Measurements from ENCODE around the gene EFNB1.

EFNB1 gene

DNA sequence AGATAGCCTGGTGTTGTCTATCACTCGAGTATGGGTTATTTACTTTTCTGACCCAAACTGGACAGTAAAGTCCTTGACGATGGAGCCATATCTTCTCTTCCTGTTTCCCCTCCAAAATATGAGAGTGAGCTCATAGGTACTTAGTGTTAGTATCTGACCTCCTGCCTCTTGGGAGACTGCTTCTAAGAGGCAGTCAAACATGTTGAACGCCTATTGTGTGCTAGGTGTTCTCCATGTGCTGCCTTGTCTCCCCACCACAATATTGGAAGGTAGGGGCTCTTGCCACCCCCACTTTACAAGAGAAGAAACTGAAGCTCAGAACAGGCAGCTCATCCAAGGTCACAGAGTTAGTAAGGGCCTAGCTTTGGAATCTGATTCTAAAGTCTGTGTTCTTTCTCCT, 8.3 kb downstream of the EFNB1 start:
- DNase-seq (ENCODE audit: insufficient read length) (no peak), FAIRE-seq (no peak)
- no peak for TF ChIP-seq POLR2A (IDR thresholded peaks at IDR 0.05; ENCODE audit: low read depth, low read length)
- TF ChIP-seq POLR2AphosphoS5 (IDR thresholded peaks at IDR 0.05; ENCODE audit: low read depth, low read length): no peak

DNA sequence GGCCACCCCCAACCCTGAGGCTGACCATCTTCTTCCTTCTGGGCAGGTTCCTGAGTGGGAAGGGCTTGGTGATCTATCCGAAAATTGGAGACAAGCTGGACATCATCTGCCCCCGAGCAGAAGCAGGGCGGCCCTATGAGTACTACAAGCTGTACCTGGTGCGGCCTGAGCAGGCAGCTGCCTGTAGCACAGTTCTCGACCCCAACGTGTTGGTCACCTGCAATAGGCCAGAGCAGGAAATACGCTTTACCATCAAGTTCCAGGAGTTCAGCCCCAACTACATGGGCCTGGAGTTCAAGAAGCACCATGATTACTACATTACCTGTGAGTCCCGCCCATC, 9.7 kb downstream of the EFNB1 start:
- no peak for TF ChIP-seq POLR2AphosphoS5 (IDR thresholded peaks at IDR 0.05; ENCODE audit: low read depth, low read length)
- DNase-seq (ENCODE audit: insufficient read length) (no peak), FAIRE-seq (no peak)

DNA sequence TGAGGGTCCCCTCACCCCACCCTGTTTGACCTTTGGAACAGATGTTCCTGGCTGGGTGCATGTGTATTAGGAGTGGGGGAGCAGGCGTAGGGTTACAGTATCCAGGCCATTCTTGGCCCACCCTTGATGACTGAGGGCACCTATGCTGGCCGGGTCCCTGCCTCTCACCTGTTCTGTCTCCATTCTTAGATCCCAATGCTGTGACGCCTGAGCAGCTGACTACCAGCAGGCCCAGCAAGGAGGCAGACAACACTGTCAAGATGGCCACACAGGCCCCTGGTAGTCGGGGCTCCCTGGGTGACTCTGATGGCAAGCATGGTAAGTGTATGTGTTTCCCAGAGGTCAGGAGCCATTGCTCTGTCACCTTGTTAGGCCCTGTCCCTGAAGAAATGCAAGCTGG, 10.9 kb downstream of the EFNB1 start:
- FAIRE-seq: no peak
- no peak for TF ChIP-seq POLR2A (IDR thresholded peaks at IDR 0.05; ENCODE audit: low read depth, low read length)
- TF ChIP-seq POLR2AphosphoS5 (IDR thresholded peaks at IDR 0.05; ENCODE audit: low read depth, low read length): no peak
- TF ChIP-seq TAF1 (IDR thresholded peaks at IDR 0.05; ENCODE audit: borderline replicate concordance, low read depth, low read length): no peak

DNA sequence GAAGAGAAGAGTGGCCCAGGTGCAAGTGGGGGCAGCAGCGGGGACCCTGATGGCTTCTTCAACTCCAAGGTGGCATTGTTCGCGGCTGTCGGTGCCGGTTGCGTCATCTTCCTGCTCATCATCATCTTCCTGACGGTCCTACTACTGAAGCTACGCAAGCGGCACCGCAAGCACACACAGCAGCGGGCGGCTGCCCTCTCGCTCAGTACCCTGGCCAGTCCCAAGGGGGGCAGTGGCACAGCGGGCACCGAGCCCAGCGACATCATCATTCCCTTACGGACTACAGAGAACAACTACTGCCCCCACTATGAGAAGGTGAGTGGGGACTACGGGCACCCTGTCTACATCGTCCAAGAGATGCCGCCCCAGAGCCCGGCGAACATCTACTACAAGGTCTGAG, 11.4 kb downstream of the EFNB1 start:
- FAIRE-seq (no peak), DNase-seq (ENCODE audit: insufficient read length) (no peak)
- TF ChIP-seq TAF1 (IDR thresholded peaks at IDR 0.05; ENCODE audit: borderline replicate concordance, low read depth, low read length): no peak
- no peak for TF ChIP-seq POLR2AphosphoS5 (IDR thresholded peaks at IDR 0.05; ENCODE audit: low read depth, low read length)
- no peak for TF ChIP-seq POLR2A (IDR thresholded peaks at IDR 0.05; ENCODE audit: low read depth, low read length)

More for the DNA sequence above, 10.9 kb downstream of the EFNB1 start:
- DNase-seq (ENCODE audit: insufficient read length): no peak

DNA sequence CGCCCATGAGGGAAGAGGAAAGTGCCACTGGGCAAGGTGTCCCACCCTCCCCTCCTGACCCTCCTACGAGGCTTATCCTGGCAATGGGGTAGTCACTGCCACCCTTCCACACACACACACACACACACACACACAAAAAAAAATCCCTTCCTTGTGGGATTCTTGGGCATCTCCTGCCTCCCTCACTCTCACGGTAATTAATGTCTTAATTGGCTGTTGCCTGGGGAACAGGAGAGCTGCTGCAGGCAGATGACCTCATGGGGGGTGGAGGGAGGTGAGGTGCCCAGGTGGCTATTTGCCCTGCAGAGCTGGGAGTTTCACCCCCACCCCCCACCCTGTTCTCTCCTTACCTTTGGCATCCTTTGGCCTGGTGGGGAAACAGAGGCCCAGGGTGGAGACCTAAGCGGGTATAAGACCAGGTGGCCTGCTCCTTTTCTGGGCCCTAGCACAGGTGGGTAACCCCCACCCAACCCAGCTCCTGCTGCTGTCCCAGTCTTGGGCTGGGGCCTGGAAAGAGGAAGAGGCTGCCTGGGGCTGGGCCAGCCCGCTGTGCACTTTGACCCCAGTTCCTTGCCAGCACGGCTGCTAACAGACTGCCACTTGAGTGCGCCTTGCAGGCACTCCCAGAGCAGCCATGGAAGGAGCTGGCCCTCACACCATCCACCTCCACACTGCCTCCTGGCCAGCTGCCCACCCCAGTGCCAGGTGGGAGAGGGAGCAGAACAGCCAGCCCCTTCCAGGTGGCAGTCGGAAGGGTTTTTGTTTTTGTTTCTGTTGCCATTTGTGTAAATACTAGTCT, 12.6 kb downstream of the EFNB1 start:
- DNase-seq (ENCODE audit: insufficient read length) (no peak), FAIRE-seq (no peak)
- TF ChIP-seq POLR2A (IDR thresholded peaks at IDR 0.05; ENCODE audit: low read depth, low read length): no peak
- TF ChIP-seq POLR2AphosphoS5 (IDR thresholded peaks at IDR 0.05; ENCODE audit: low read depth, low read length): no peak
- TF ChIP-seq TAF1 (IDR thresholded peaks at IDR 0.05; ENCODE audit: borderline replicate concordance, low read depth, low read length): no peak

DNA sequence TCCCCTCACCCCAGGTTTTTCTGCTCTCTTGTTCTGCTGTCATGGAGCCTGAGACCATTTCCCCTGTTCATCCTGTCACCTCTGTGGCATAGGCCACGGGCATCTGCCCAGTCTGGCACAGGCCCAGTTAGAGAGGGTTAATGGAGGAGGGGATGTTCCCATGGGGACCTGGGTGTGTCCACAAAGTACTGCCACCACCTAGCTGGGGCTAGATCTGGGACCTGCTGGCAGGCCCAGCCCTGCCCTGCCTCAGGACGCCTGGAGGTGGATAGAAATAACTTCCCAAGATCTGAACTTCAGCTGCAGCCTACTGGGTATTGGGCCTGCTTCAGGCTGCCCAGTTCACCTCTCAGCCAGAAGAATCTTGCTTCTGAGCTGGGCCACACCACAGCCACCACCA, 13.5 kb downstream of the EFNB1 start:
- no peak for DNase-seq (ENCODE audit: insufficient read length)
- FAIRE-seq: no peak
- TF ChIP-seq TAF1 (IDR thresholded peaks at IDR 0.05; ENCODE audit: borderline replicate concordance, low read depth, low read length) (no peak), POLR2A (IDR thresholded peaks at IDR 0.05; ENCODE audit: low read depth, low read length) (no peak), POLR2AphosphoS5 (IDR thresholded peaks at IDR 0.05; ENCODE audit: low read depth, low read length) (no peak)

DNA sequence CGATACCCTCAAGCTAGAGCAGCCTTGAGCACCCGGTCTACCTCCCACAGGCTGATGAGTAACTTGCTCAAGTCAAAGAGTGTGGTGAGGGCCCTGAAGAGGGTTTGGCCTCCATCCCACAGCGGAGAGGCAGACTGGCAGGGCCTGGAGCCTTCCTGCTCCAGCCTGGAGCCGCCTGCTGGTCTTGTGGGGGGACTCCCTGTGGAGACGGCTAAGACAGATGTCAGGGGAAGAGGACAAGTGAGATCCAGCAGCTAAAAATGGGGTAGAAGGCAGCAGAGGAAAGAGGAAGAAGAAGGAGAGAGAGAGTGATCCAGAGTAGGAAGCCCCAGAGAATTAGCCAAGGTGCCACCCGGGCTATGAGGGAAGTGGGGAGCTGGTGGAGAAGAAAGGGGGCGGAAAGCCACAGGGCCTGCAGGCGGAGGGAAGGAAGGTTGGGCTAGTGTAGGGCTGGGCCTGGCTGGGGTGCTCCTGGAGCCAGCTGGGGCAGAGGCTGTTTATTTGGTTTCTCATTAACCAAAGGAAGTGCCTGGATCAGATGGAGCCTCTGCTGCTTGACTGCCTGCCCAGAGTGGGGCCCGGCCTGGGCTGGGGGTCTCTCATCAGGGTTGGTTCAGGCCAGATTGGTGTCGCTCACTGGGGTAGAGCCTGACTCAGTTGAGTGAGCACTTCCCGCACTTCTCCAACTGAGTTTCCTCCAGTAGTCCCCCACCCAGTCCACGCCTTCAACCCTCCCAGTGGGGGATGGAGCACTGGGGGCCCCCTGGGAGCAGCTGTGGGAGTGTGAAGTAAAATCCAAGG, 14.2 kb downstream of the EFNB1 start:
- FAIRE-seq: no peak
- no peak for DNase-seq (ENCODE audit: insufficient read length)
- no peak for TF ChIP-seq TAF1 (IDR thresholded peaks at IDR 0.05; ENCODE audit: borderline replicate concordance, low read depth, low read length)
- no peak for TF ChIP-seq POLR2AphosphoS5 (IDR thresholded peaks at IDR 0.05; ENCODE audit: low read depth, low read length)
- TF ChIP-seq POLR2A (IDR thresholded peaks at IDR 0.05; ENCODE audit: low read depth, low read length): no peak

DNA sequence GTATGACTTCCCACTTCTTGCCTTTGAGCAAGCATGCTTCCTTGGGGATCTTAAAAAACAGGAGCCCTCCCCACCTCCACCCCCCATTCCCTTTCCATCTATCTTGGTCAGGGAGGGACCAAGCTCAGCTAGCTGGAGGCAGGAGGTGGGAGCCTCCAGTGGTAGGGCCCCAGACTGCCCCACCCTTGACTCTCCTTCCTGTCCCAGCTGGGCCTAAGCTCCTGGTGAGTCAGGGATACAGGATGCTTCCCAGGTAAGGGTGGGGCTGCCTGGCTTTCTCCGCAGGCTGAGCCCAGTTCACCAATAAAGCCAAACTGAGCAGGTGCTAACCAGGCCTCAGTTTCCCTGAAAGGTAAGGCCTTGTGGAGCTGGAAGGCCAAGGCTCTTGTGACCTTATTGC, 15.2 kb downstream of the EFNB1 start:
- FAIRE-seq: no peak
- no peak for TF ChIP-seq TAF1 (IDR thresholded peaks at IDR 0.05; ENCODE audit: borderline replicate concordance, low read depth, low read length)
- TF ChIP-seq POLR2A (IDR thresholded peaks at IDR 0.05; ENCODE audit: low read depth, low read length): no peak
- no peak for TF ChIP-seq POLR2AphosphoS5 (IDR thresholded peaks at IDR 0.05; ENCODE audit: low read depth, low read length)
- DNase-seq (ENCODE audit: insufficient read length): no peak

DNA sequence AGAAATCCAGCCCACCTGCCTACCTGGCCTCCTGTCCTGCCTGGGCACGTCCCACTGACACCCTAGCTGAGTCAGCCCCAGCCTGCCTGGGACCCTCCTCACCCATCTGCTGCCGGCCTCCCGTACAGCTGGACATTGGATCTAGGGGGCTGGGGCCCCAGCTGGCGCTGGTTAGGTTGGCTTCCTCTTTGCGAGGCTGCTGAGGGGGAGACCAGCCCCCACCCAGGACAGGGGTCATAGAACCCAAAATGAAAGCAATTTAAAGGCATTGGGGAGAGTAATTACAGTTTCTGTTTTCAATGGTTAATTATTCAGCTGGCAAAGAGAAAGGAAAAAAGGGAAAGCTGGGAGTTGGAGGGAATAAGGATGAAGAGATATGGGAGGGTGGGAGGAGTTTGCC, 15.8 kb downstream of the EFNB1 start:
- FAIRE-seq (no peak), DNase-seq (ENCODE audit: insufficient read length) (no peak)
- TF ChIP-seq TAF1 (IDR thresholded peaks at IDR 0.05; ENCODE audit: borderline replicate concordance, low read depth, low read length) (no peak), POLR2A (IDR thresholded peaks at IDR 0.05; ENCODE audit: low read depth, low read length) (no peak), POLR2AphosphoS5 (IDR thresholded peaks at IDR 0.05; ENCODE audit: low read depth, low read length) (no peak)

DNA sequence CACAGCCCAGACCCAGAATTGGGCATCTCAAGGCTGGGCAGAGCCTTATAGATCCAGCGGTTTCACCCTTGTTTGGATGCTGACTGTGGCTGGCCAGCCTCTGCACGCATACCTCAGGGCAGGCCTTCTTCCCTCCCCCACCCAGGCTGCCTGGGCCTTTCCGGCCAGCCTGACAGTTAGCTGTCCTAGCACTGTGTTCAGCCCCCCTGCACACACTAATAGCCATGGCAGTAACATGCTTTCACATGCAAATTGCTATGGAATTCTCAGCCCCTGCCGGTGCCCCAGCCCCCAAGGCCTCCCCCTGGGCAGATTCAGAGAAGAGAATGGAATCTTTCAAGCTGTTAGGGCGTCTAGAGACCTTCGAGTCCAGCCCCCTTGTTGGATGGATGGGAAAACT, 17.7 kb downstream of the EFNB1 start:
- FAIRE-seq (no peak), DNase-seq (ENCODE audit: insufficient read length) (no peak)
- TF ChIP-seq POLR2AphosphoS5 (IDR thresholded peaks at IDR 0.05; ENCODE audit: low read depth, low read length): no peak
- no peak for TF ChIP-seq TAF1 (IDR thresholded peaks at IDR 0.05; ENCODE audit: borderline replicate concordance, low read depth, low read length)
- no peak for TF ChIP-seq POLR2A (IDR thresholded peaks at IDR 0.05; ENCODE audit: low read depth, low read length)

DNA sequence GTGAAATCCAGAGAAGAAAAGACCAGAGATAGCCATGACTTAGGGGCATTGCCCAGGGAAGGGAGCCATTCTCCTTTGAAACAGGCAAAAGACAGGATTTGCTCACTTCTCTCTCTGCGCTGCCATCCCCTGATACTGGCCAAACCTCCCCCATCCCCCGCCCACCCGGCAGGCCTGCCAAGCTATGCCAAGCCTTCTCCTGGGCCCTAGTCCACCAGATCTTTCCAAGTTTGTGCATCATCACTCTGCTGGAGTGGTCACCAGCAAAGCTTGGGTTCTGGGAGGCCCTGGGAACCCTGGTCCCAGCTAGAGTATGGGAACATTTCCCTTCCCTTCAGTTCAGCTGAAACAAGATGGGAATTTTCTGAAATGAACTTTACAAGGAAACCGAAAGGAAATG, 18.4 kb downstream of the EFNB1 start:
- TF ChIP-seq POLR2AphosphoS5 (IDR thresholded peaks at IDR 0.05; ENCODE audit: low read depth, low read length): no peak
- no peak for TF ChIP-seq POLR2A (IDR thresholded peaks at IDR 0.05; ENCODE audit: low read depth, low read length)
- no peak for TF ChIP-seq TAF1 (IDR thresholded peaks at IDR 0.05; ENCODE audit: borderline replicate concordance, low read depth, low read length)
- FAIRE-seq: no peak
- no peak for DNase-seq (ENCODE audit: insufficient read length)
